ENCODE data around the gene TAS2R3.

DNA sequence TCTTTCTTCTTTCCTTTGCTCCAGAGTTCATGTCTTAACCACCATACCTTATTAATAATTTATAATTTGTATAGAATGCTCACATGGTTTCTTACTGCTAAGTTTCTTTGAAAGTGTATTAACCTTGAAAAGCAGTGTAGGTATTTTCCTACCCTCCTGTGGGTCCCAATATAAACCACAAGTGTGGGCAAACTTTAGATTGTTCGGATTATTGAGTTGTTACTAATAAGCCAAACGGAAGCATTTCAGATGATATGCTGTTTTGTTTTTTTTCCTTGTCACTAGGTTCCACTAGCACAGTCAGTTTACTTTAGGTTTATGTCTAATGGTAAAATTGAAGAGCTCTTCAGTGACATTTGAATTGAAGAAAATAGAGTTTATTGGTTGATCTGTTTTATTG is 15.5 kb upstream of the TAS2R3 start:
- TF ChIP-seq, protein P1, sequence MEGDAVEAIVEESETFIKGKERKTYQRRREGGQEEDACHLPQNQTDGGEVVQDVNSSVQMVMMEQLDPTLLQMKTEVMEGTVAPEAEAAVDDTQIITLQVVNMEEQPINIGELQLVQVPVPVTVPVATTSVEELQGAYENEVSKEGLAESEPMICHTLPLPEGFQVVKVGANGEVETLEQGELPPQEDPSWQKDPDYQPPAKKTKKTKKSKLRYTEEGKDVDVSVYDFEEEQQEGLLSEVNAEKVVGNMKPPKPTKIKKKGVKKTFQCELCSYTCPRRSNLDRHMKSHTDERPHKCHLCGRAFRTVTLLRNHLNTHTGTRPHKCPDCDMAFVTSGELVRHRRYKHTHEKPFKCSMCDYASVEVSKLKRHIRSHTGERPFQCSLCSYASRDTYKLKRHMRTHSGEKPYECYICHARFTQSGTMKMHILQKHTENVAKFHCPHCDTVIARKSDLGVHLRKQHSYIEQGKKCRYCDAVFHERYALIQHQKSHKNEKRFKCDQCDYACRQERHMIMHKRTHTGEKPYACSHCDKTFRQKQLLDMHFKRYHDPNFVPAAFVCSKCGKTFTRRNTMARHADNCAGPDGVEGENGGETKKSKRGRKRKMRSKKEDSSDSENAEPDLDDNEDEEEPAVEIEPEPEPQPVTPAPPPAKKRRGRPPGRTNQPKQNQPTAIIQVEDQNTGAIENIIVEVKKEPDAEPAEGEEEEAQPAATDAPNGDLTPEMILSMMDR (IDR thresholded peaks at IDR 0.05; ENCODE audit: insufficient read depth, low read length, poor library complexity, severe bottlenecking): no peak
- no peak for TF ChIP-seq EZH2phosphoT487 (conservative IDR thresholded peaks at IDR 0.05; ENCODE audit: low read length)
